GM12801 (cell line): ENCODE data around the gene PTGES2.

Source experiments
- TF ChIP-seq, protein P1 (sequence below): IDR thresholded peaks from one replicate; pipeline ENCODE4 v1.5.1; 2011; ENCODE audit warnings: control low read depth; ENCODE audit not compliant: insufficient read length; ENCODE audit errors: extremely low read depth

Gene PTGES2

GRCh38 chr9:128115187-128116103 lies 12.1 kb downstream of the PTGES2 start:
- TF ChIP-seq, protein P1, sequence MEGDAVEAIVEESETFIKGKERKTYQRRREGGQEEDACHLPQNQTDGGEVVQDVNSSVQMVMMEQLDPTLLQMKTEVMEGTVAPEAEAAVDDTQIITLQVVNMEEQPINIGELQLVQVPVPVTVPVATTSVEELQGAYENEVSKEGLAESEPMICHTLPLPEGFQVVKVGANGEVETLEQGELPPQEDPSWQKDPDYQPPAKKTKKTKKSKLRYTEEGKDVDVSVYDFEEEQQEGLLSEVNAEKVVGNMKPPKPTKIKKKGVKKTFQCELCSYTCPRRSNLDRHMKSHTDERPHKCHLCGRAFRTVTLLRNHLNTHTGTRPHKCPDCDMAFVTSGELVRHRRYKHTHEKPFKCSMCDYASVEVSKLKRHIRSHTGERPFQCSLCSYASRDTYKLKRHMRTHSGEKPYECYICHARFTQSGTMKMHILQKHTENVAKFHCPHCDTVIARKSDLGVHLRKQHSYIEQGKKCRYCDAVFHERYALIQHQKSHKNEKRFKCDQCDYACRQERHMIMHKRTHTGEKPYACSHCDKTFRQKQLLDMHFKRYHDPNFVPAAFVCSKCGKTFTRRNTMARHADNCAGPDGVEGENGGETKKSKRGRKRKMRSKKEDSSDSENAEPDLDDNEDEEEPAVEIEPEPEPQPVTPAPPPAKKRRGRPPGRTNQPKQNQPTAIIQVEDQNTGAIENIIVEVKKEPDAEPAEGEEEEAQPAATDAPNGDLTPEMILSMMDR = no peak

DNA sequence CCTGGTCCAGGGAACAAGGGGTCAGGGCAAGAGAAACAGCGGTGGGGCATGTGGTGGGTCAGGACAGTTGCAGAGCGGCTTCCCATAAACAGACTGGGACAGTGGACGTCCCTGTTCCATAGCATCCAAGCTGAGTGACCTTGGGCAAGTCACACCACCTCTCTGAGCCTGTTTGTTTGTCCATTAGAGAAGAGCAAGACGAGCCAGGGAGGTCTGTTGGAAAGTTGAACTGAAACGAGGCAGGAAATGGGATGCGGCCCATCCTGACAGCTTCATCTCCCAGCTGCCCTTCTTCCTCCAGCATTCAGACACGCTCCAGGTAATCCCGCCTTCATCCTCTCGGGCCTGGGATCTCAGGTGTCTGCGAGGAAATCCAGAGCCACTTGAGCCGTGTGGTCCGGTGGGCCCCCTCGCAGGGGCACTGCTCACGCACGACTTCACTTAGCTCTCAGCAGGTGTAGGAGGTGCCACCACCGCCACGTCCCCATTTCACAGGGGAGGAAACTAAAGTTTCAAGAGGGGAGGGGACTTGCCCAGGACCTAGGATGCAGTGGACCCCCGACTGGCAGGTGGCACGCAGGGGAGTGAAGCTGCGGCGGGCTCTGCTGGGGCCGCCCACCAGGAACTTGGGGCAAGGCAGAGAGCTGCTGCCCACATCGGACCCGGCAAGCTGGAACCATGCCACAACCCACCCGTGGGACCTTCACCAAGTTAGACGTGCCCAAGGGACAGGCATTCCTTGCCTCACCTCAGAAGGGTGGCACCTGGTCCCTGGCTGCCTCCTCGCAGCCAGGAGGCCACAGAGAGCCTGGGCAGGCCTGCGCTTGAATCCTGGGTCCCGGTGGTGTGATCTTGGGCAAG lies 13.0 kb downstream of the PTGES2 start:
- TF ChIP-seq, protein P1 = no peak

GRCh38 chr9:128113526-128114325 lies 13.8 kb downstream of the PTGES2 start:
- TF ChIP-seq, protein P1 = no peak

- TF ChIP-seq, protein P1 = no peak
Observed at GRCh38 chr9:128109050-128109709, 18.3 kb downstream of the PTGES2 start.

DNA sequence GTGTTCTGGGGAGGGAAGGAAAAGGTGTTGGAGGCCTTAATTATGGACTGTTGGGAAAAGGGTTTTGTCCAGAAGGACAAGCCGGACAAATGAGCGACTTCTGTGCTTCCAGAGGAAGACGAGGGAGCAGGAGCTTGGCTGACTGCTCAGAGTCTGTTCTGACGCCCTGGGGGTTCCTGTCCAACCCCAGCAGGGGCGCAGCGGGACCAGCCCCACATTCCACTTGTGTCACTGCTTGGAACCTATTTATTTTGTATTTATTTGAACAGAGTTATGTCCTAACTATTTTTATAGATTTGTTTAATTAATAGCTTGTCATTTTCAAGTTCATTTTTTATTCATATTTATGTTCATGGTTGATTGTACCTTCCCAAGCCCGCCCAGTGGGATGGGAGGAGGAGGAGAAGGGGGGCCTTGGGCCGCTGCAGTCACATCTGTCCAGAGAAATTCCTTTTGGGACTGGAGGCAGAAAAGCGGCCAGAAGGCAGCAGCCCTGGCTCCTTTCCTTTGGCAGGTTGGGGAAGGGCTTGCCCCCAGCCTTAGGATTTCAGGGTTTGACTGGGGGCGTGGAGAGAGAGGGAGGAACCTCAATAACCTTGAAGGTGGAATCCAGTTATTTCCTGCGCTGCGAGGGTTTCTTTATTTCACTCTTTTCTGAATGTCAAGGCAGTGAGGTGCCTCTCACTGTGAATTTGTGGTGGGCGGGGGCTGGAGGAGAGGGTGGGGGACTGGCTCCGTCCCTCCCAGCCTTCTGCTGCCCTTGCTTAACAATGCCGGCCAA lies 19.1 kb downstream of the PTGES2 start:
- TF ChIP-seq, protein P1 = no peak

GRCh38 chr9:128107468-128108268 lies 19.9 kb downstream of the PTGES2 start:
- TF ChIP-seq, protein P1 = no peak
